GM23248 (cell line): ENCODE results near the gene RPS19BP1.

Source experiments
- EZH2 ChIP-seq: fragments of 200-600 bp; sonication (generic); IDR thresholded peaks from 2 replicates; pipeline ENCODE4 v1.6.1; 2018; ENCODE audit warnings: antibody characterized with exemption, mild to moderate bottlenecking; ENCODE audit not compliant: insufficient read depth, poor library complexity, severe bottlenecking
- EZH2phosphoT487 ChIP-seq: fragments of 200-600 bp; sonication (generic); IDR thresholded peaks from 2 replicates; pipeline ENCODE4 v1.6.1; 2018; ENCODE audit warnings: antibody characterized with exemption, moderate library complexity, mild to moderate bottlenecking, low read depth; ENCODE audit not compliant: insufficient read depth

DNA sequence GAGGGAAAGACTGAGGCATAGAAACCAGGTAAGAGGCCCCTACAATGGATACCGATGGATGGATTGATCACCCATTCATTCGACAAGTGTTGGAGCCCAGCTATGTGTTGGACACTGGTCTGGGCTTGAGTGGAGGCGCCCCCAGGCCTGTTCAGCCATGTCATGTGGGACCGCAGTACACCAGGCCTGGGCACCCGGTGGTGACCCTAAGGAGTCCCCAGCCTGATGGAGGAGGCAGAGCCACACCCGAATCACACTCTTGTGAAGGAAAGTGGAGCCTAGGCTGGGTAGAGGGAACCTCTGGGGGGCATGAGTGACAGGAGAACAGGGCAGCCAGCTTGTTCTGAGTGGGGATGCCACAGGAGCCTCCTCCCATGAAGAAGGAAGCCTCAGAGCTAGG lies 48.2 kb upstream of the RPS19BP1 start:
- no peak for TF ChIP-seq EZH2
- no peak for TF ChIP-seq EZH2phosphoT487
